Lower lobe of right lung (tissue), 2 donors: ENCODE results near the gene BABAM2. TPM values are rescaled to one million over a fixed set of nuclear protein-coding genes. Genes with fewer than 3 reads are reported as not detected.
"Not testable (repeated sequence)": the region's sequence is repeated elsewhere in the genome, so short reads cannot be mapped to it uniquely, and the experiment has no call there.

Experiments used
- ATAC-seq, 2 donors: fragments of 200-7000 bp; cut with Tn5 transposase; one replicate each; pipeline ENCODE4 v1.9.1; 2020 to 2022; ENCODE audit warnings: mild to moderate bottlenecking in 2 of 2, moderate library complexity in 2 of 2
- DNase-seq: peaks from one replicate; pipeline ENCODE4 v3.0.0-alpha.2; 2020
- H3K27ac ChIP-seq: fragments of 200-600 bp; one replicate; pipeline ENCODE4 v1.8.0; 2022
- H3K27me3 ChIP-seq: fragments of 200-600 bp; one replicate; pipeline ENCODE4 v1.8.0; 2022; ENCODE audit warnings: low read depth
- H3K36me3 ChIP-seq: fragments of 200-600 bp; one replicate; pipeline ENCODE4 v1.8.0; 2022; ENCODE audit warnings: mild to moderate bottlenecking
- H3K4me1 ChIP-seq: fragments of 200-600 bp; one replicate; pipeline ENCODE4 v1.8.0; 2022
- H3K4me3 ChIP-seq: fragments of 200-600 bp; one replicate; pipeline ENCODE4 v1.8.0; 2022; ENCODE audit warnings: mild to moderate bottlenecking
- H3K9me3 ChIP-seq: fragments of 200-600 bp; one replicate; pipeline ENCODE4 v1.8.0; 2022
- intact Hi-C: fragments of 100-400 bp; cut with DNase I; formaldehyde crosslinking; loops from one replicate; pipeline ENCODE4 v1.11.0; 2022
- total RNA-seq: library from RNA; stranded (reverse); fragmentation: NEBNext Ultra II Directional; extraction: Animal tissue kit (Norgen Biotek cat#: 25700); gene quantifications from one replicate; pipeline ENCODE4 v1.2.1, GENCODE V29; 2021
- TF ChIP-seq, protein P1 (sequence below): fragments of 200-600 bp; IDR thresholded peaks from one replicate; pipeline ENCODE4 v1.8.0; 2022; ENCODE audit warnings: antibody characterized with exemption, mild to moderate bottlenecking
- donor health status: DM: no; HTN: yes; CAD: no; lungs with severe emphysema.

Gene BABAM2
- total RNA-seq, 1 donor from 2014 or later: 39.5 TPM

DNA sequence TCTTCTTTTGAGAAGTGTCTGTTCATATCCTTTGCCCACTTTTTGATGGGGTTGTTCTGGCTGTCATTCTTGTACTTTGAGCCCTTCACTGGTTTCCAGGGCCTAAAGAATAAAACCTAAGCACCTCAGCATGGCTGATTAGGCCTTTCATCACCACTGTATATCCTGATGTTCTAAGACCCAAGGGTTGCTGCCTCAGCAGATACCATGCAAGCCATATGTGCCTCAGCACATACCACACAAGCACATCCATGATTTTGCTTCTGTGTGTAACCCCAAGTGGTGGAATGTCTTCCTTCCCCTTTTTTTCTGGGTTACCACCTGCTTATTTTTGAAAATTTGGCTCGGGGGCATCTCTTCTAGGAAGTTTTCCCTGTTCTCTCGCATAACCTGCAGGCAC is 11.7 kb upstream of the BABAM2 start:
- intact Hi-C loops: no loop called here
- DNase-seq: no peak
- Histone ChIP-seq H3K9me3 (peaks cover 7% of the 10 kb centered on the region), H3K4me1 (no peaks in the 10 kb centered on the region), H3K36me3 (no peaks in the 10 kb centered on the region), H3K4me3 (no peak overlapping the region), H3K27me3 (no peaks in the 10 kb centered on the region), H3K27ac (no peak overlapping the region)
- ATAC-seq: no peak
- TF ChIP-seq, protein P1, sequence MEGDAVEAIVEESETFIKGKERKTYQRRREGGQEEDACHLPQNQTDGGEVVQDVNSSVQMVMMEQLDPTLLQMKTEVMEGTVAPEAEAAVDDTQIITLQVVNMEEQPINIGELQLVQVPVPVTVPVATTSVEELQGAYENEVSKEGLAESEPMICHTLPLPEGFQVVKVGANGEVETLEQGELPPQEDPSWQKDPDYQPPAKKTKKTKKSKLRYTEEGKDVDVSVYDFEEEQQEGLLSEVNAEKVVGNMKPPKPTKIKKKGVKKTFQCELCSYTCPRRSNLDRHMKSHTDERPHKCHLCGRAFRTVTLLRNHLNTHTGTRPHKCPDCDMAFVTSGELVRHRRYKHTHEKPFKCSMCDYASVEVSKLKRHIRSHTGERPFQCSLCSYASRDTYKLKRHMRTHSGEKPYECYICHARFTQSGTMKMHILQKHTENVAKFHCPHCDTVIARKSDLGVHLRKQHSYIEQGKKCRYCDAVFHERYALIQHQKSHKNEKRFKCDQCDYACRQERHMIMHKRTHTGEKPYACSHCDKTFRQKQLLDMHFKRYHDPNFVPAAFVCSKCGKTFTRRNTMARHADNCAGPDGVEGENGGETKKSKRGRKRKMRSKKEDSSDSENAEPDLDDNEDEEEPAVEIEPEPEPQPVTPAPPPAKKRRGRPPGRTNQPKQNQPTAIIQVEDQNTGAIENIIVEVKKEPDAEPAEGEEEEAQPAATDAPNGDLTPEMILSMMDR: no peak

DNA sequence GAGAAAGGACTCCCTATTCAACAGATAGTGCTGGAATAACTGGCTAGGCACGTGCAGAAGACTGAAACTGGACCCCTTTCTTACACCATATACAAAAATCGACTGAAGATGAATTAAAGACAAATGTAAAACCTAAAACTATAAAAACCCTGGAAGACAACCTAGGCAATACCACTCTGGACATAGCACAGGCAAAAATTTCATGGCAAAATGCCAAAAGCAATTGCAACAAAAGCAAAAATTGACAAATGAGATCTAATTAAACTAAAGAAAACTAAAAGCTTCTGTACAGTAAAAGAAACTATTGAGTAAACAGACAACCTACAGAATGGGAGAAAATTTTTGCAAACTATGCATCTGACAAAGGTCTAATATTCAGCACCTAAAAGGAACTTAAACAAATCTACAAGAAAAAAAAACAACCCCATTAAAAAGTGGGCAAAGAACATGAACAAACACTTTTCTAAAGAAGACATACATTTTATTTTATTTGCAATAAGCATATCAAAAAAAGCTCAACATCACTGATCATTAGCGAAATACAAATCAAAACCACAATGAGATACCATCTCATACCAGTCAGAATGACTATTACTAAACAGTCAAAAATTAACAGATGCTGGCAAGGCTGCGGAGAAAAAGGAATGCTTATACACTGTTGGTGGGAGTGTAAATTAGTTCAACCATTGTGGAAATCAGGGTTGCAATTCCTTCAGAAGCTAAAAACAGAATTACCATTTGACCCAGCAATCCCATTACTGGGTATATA is 8.5 kb upstream of the BABAM2 start:
- H3K4me3 ChIP-seq, H3K4me1 ChIP-seq, DNase-seq, ATAC-seq, H3K27me3 ChIP-seq, intact Hi-C loops, H3K27ac ChIP-seq, H3K9me3 ChIP-seq, H3K36me3 ChIP-seq: not testable (repeated sequence)

DNA sequence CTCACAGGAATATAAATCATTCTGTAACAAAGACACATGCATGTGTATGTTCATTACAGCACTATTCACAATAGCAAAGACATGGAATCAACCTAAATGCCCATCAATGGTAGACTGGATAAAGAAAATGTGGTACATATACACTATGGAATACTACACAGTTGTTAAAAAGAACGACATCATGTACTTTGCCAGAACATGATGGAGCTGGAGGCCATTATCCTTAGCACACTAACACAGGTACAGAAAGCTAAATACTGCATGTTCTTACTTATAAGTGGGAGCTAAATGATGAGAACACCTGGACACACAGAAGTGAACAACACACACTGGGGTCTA is 8.0 kb upstream of the BABAM2 start:
- intact Hi-C loops, H3K27ac ChIP-seq: not testable (repeated sequence)

DNA sequence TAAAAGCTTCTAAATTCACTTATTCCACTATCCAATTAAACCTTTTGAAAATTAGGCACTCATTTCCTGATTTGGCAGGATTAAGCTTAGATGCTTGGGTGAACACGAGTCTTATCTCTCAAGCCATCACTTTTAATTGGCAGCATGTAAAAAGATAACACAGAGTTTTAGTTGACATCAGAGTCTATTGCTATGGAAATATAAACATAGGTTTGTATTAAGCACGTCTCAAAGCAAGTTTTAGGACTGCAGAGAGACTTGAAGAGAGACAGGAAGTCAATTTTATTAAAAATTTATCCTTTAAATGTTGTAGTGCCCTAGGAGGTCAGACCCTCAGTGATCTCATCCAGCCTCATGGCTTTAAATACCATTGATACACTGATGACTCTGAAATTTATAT is 5.9 kb upstream of the BABAM2 start:
- peaks cover 15% of the 10 kb centered on the region for H3K4me1 ChIP-seq
- DNase-seq (no peak), ATAC-seq (no peak)
- H3K27me3 ChIP-seq: no peaks in the 10 kb centered on the region
- TF ChIP-seq, protein P1: no peak
- intact Hi-C loops: no loop called here
- H3K9me3 ChIP-seq: no peaks in the 10 kb centered on the region
- no peak overlapping the region for H3K4me3 ChIP-seq
- H3K27ac ChIP-seq: no peak overlapping the region
- H3K36me3 ChIP-seq: no peaks in the 10 kb centered on the region

More for the DNA sequence above, 8.0 kb upstream of the BABAM2 start:
- not testable (repeated sequence) for H3K4me1 ChIP-seq, H3K4me3 ChIP-seq, ATAC-seq, H3K9me3 ChIP-seq, DNase-seq, H3K27me3 ChIP-seq, H3K36me3 ChIP-seq

DNA sequence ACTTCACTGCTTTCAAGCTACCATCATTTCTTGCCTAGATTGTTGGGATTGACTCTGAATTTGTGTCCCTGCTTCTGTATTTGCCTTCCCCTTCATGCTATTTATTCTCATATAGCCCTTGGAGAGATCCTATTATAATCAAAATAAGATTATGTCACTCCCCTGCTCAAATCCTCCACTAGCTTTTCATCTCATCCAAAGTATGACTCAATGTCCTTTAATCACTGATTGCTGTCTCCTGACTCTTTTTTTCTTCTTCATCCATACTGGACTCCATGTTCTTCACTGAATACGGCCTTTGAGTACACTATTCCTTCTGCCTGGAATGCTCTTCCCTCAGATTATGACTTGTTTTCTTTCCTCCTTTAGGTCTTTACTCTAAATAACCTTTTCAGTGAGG is 5.3 kb upstream of the BABAM2 start:
- H3K36me3 ChIP-seq: no peaks in the 10 kb centered on the region
- ATAC-seq: no peak

DNA sequence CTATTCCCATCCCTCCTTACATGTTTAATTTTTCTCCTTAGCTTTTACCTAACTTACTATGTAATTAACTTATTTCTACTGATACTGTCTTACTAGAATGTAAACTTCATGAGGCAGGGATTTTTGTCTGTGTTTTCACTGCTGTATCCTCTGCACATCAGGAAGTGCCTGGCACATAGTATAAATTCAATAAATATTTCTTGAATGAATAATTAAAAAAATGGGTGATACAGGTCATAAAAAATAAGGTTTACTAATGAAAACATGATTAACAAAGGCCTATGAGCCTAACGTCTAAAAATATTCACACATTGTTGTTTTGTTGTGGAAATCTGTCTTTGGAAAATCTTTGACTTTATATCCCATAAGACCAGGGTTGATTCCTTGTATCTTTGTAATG is 4.9 kb upstream of the BABAM2 start:
- DNase-seq (no peak), ATAC-seq (no peak)
- Histone ChIP-seq H3K36me3 (no peaks in the 10 kb centered on the region), H3K27me3 (no peaks in the 10 kb centered on the region), H3K9me3 (no peaks in the 10 kb centered on the region), H3K4me3 (no peak overlapping the region), H3K27ac (no peak overlapping the region), H3K4me1 (peaks cover 19% of the 10 kb centered on the region)
- intact Hi-C loops: no loop called here
- TF ChIP-seq, protein P1: no peak

More for the DNA sequence above, 5.3 kb upstream of the BABAM2 start:
- no peak for DNase-seq
- TF ChIP-seq, protein P1: no peak
- Histone ChIP-seq H3K4me3 (no peak overlapping the region), H3K27ac (no peak overlapping the region), H3K27me3 (no peaks in the 10 kb centered on the region), H3K4me1 (peaks cover 19% of the 10 kb centered on the region), H3K9me3 (no peaks in the 10 kb centered on the region)
- intact Hi-C loops: no loop called here
